IMR-90 (cell line): ENCODE data around the gene C9orf50. TPM values are rescaled to one million over a fixed set of nuclear protein-coding genes. Genes with fewer than 3 reads are reported as not detected.
A peak's percentile ranks its signal among the peaks of the same experiment; 100 is the strongest.

Experiments
- ATAC-seq: fragments of 200-7000 bp; cut with Tn5 transposase; 2 replicates; pipeline ENCODE4 v1.9.1; 2020; ENCODE audit warnings: low read depth, mild to moderate bottlenecking, moderate library complexity
- BruUV-seq: library from RNA; stranded (reverse); fragments of 400-500 nt; replicated peaks from 2 replicates; lab custom pipeline; 2021; lab: Mats Ljungman, UMichigan
- CTCF ChIA-PET: fragments of 300-600 bp; formaldehyde crosslinking; extraction: SDS; loops from one replicate; lab custom pipeline; 2021; ENCODE audit warnings: antibody characterized with exemption; lab: Yijun Ruan, JAX
- POLR2A ChIA-PET: fragments of 300-600 bp; sonication (Branson Sonifier 250); formaldehyde crosslinking; loops from one replicate; lab custom pipeline; 2022; ENCODE audit warnings: antibody characterized with exemption; ENCODE audit not compliant: unreplicated experiment; lab: Charles Lee
- DNase-seq: peaks from one replicate; pipeline ENCODE4 v3.0.0; 2013
- H2AFZ ChIP-seq: replicated peaks from 2 replicates; pipeline ENCODE3; 2013; ENCODE audit warnings: low read length, mild to moderate bottlenecking; ENCODE audit not compliant: poor library complexity
- H2AK5ac ChIP-seq: 2 replicates; pipeline ENCODE4 v1.6.1; 2013; ENCODE audit warnings: low read depth, low read length, inconsistent platforms
- H2AK9ac ChIP-seq: replicated peaks from 2 replicates; pipeline ENCODE3; 2013; ENCODE audit warnings: mild to moderate bottlenecking, low read depth, low read length, moderate library complexity; ENCODE audit not compliant: poor library complexity
- H2BK120ac ChIP-seq: 2 replicates; pipeline ENCODE4 v1.6.1; 2013; ENCODE audit warnings: low read depth, low read length, inconsistent platforms
- H2BK15ac ChIP-seq: 3 replicates; pipeline ENCODE4 v1.6.1; 2013; ENCODE audit warnings: low read depth, low read length, inconsistent platforms
- H2BK20ac ChIP-seq: 2 replicates; pipeline ENCODE4 v1.6.1; 2013; ENCODE audit warnings: low read depth, mild to moderate bottlenecking, inconsistent platforms, low read length, moderate library complexity
- H2BK5ac ChIP-seq: 2 replicates; pipeline ENCODE4 v1.6.1; 2013; ENCODE audit warnings: mild to moderate bottlenecking, low read depth, low read length, inconsistent platforms; ENCODE audit not compliant: poor library complexity, severe bottlenecking
- H3K14ac ChIP-seq: replicated peaks from 2 replicates; pipeline ENCODE4 v1.6.1; 2013; ENCODE audit warnings: low read depth, low read length, inconsistent platforms
- H3K18ac ChIP-seq: 2 replicates; pipeline ENCODE4 v1.6.1; 2013; ENCODE audit warnings: low read depth, low read length, control low read depth
- H3K23ac ChIP-seq: 2 replicates; pipeline ENCODE4 v1.6.1; 2013; ENCODE audit warnings: low read depth, low read length, inconsistent platforms
- H3K27ac ChIP-seq: 2 replicates; pipeline ENCODE4 v1.5.1; 2013; ENCODE audit warnings: mild to moderate bottlenecking, control low read depth, low read length; ENCODE audit not compliant: insufficient read depth
- H3K27me3 ChIP-seq: 2 replicates; pipeline ENCODE4 v1.6.1; 2013; ENCODE audit warnings: low read length; ENCODE audit not compliant: control insufficient read depth, insufficient read depth
- H3K36me3 ChIP-seq: 2 replicates; pipeline ENCODE4 v1.6.1; 2013; ENCODE audit warnings: low read length, mixed read lengths; ENCODE audit not compliant: control insufficient read depth, insufficient read depth
- H3K4ac ChIP-seq: 2 replicates; pipeline ENCODE4 v1.6.1; 2013; ENCODE audit warnings: low read depth, low read length, inconsistent platforms
- H3K4me1 ChIP-seq: 2 replicates; pipeline ENCODE4 v1.6.1; 2013; ENCODE audit warnings: low read length, mixed read lengths; ENCODE audit not compliant: control insufficient read depth, insufficient read depth
- H3K4me2 ChIP-seq: 2 replicates; pipeline ENCODE4 v1.6.1; 2013; ENCODE audit warnings: low read depth, mild to moderate bottlenecking, control low read depth, low read length, moderate library complexity
- H3K4me3 ChIP-seq: 2 replicates; pipeline ENCODE4 v1.5.1; 2013; ENCODE audit warnings: low read depth, mild to moderate bottlenecking, control low read depth, low read length, moderate library complexity; ENCODE audit not compliant: insufficient read depth
- H3K56ac ChIP-seq: 2 replicates; pipeline ENCODE4 v1.6.1; 2013; ENCODE audit warnings: low read length, inconsistent platforms; ENCODE audit not compliant: insufficient read depth; ENCODE audit errors: extremely low read depth
- H3K79me1 ChIP-seq, 2 experiments: 2 replicates each; pipeline ENCODE4 v1.6.1; 2013; ENCODE audit warnings: low read length in 2 of 2, inconsistent platforms in 1 of 2, low read depth in 1 of 2
- H3K9ac ChIP-seq: 2 replicates; pipeline ENCODE4 v1.6.1; 2013; ENCODE audit warnings: low read depth, low read length, control low read depth
- H3K9me1 ChIP-seq: 2 replicates; pipeline ENCODE4 v1.6.1; 2013; ENCODE audit warnings: low read length, inconsistent platforms; ENCODE audit not compliant: insufficient read depth
- H3K9me3 ChIP-seq: 2 replicates; pipeline ENCODE4 v1.6.1; 2013; ENCODE audit warnings: low read length; ENCODE audit not compliant: control insufficient read depth, insufficient read depth
- H4K20me1 ChIP-seq: 2 replicates; pipeline ENCODE4 v1.6.1; 2013; ENCODE audit warnings: low read length, inconsistent platforms; ENCODE audit not compliant: insufficient read depth
- H4K5ac ChIP-seq: 2 replicates; pipeline ENCODE4 v1.6.1; 2013; ENCODE audit warnings: mild to moderate bottlenecking, low read depth, low read length, control low read depth
- H4K8ac ChIP-seq, 2 experiments: 2 replicates each; pipeline ENCODE4 v1.6.1; 2013; ENCODE audit warnings: low read depth in 2 of 2, low read length in 2 of 2, control low read depth in 1 of 2, inconsistent platforms in 1 of 2
- H4K91ac ChIP-seq: 2 replicates; pipeline ENCODE4 v1.6.1; 2013; ENCODE audit warnings: low read depth, low read length, inconsistent platforms; ENCODE audit not compliant: insufficient read depth
- BHLHE40 ChIP-seq: fragments of 150-350 bp; IDR thresholded peaks from 2 replicates; pipeline ENCODE4 v1.6.1; 2016; ENCODE audit warnings: mild to moderate bottlenecking, low read depth, low read length
- CHD1 ChIP-seq: IDR thresholded peaks from 2 replicates; pipeline ENCODE4 v1.6.1; 2012; ENCODE audit warnings: low read depth, low read length, improper control_type of control experiment
- ELK1 ChIP-seq: fragments of 150-350 bp; IDR thresholded peaks from 2 replicates; pipeline ENCODE4 v1.6.1; 2016; ENCODE audit warnings: low read depth, mild to moderate bottlenecking, low read length, moderate library complexity, borderline replicate concordance
- FOS ChIP-seq: fragments of 150-350 bp; IDR thresholded peaks from 2 replicates; pipeline ENCODE4 v1.6.1; 2016; ENCODE audit warnings: low read depth, low read length
- MAFK ChIP-seq: IDR thresholded peaks from 2 replicates; pipeline ENCODE4 v1.6.1; 2012; ENCODE audit warnings: low read depth, low read length, improper control_type of control experiment
- MAZ ChIP-seq: IDR thresholded peaks from 2 replicates; pipeline ENCODE4 v1.6.1; 2012; ENCODE audit warnings: low read depth, mild to moderate bottlenecking, low read length, improper control_type of control experiment, moderate library complexity, borderline replicate concordance
- NFE2L2 ChIP-seq: fragments of 150-350 bp; IDR thresholded peaks from 2 replicates; pipeline ENCODE4 v1.6.1; 2016; ENCODE audit warnings: low read depth, mild to moderate bottlenecking, low read length
- POLR2A ChIP-seq: IDR thresholded peaks from 2 replicates; pipeline ENCODE4 v1.6.1; 2012; ENCODE audit warnings: mild to moderate bottlenecking, low read depth, low read length
- RAD21 ChIP-seq: IDR thresholded peaks from 2 replicates; pipeline ENCODE4 v1.6.1; 2012; ENCODE audit warnings: low read length, improper control_type of control experiment
- RCOR1 ChIP-seq: IDR thresholded peaks from 2 replicates; pipeline ENCODE4 v1.6.1; 2012; ENCODE audit warnings: mild to moderate bottlenecking, low read length, improper control_type of control experiment; ENCODE audit not compliant: insufficient replicate concordance
- RFX5 ChIP-seq: IDR thresholded peaks from 2 replicates; pipeline ENCODE4 v1.8.0; 2012; ENCODE audit warnings: low read depth, mild to moderate bottlenecking, low read length, moderate library complexity
- SMC3 ChIP-seq: fragments of 150-350 bp; IDR thresholded peaks from 2 replicates; pipeline ENCODE4 v1.6.1; 2016; ENCODE audit warnings: low read depth, mild to moderate bottlenecking, antibody characterized with exemption, low read length, moderate library complexity
- WGBS, 2 experiments: methylation state at CpG; one replicate each; pipeline versions ENCODE4 v1.1.5 to v1.1.7; 2013; ENCODE audit warnings: missing lambda C conversion rate in 2 of 2; ENCODE audit not compliant: insufficient read length in 1 of 2; ENCODE audit errors: extremely low coverage in 2 of 2; 5-methylcytosine and 5-hydroxymethylcytosine counted together
- dilution Hi-C: fragments of 300-500 bp; cut with HindIII; formaldehyde crosslinking; loops from one replicate; pipeline ENCODE4 v1.14.3; 2018; ENCODE audit warnings: low sequenced_read_pairs; ENCODE audit not compliant: unreplicated experiment
- in situ Hi-C: fragments of 300-500 bp; cut with MboI; formaldehyde crosslinking; loops from 3 replicates; pipeline ENCODE4 v1.14.3; 2019; ENCODE audit warnings: low sequenced_read_pairs, inconsistent platforms, mixed read lengths
- intact Hi-C: fragments of 100-400 bp; cut with micrococcal nuclease; formaldehyde crosslinking; loops from 2 replicates; pipeline ENCODE4 v1.10.0; 2022
- polyA plus RNA-seq, 3 experiments: library from polyadenylated mRNA; depleted of rRNA; stranded (reverse); fragments of >200 nt; gene quantifications; 2 replicates each; pipeline ENCODE4 v1.2.3, GENCODE V29; 2012; ENCODE audit warnings: low replicate concordance in 1 of 3
- total RNA-seq: library from RNA; depleted of rRNA; stranded (reverse); fragments of >200 nt; gene quantifications from 2 replicates; pipeline ENCODE4 v1.2.3, GENCODE V29; 2012
- TF ChIP-seq, protein P1 (sequence below): fragments of 150-350 bp; IDR thresholded peaks from 2 replicates; pipeline ENCODE4 v1.6.1; 2017; ENCODE audit warnings: mild to moderate bottlenecking, antibody characterized with exemption, low read length, low read depth

The C9orf50 gene
- total and polyA plus RNA-seq, 2 of the 4 experiments (the other 2 are of a cell fraction) = 0.09 TPM; not detected in 1

DNA sequence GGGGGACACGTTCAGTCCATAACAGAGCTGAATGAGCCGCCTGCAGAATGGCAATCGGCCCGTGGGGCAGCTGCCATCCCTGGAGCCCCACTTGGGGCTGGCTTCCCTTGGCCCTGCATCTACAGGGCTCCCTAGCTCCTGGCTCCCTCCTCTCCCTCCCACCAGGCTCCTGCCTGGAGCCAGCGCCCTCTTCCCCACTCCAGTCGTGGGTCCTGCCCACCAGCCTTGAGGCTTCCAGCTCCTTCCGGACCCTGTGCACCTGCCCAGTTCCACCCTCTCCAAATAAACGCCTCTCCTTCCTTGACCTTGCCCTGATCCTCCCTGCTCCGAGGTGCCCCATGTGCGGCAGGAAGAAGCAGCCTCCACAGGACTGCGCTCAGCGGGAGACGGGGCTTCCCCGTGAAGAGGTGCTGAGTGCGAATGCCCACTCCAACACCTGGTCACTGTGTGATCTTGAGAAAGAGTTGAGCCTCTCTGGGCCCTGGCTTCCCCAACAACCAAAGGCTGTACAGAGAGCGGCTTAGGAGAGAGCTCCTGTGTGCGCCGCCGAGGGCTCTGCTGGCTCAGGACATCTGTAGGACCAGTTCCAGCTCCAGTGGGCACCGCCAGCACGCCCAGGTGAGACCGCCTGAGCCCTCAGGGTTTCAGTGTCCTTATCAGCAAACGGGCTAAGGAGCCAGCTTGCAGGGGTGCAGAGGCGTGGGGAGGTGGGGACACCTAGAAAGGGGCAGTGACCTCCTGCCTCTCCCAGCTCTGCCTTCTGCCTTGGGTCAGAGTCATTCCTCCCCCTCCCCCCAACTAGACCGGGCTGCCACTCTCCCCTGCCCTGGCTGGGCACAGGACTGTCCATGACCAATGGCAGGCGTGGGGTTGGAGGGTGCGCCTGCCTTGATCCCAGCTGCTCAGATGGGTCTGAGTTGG, 12.1 kb downstream of the C9orf50 start:
- DNase-seq (no peak), ATAC-seq (no peak)
- Histone ChIP-seq H3K27ac (no peak overlapping the region; the same call in 1 of the 2 replicates), H4K5ac (peak overlapping the region; percentile 28; the same call in 1 of the 2 replicates), H3K4me2 (no peak overlapping the region), H3K9me1 (no peaks in the 10 kb centered on the region), H3K56ac (no peak overlapping the region), H3K79me1 (peaks cover 0 to 9% of the 10 kb centered on the region in 2 experiments; a peak in 2 of 4 replicates), H2BK20ac (peak overlapping the region; percentile 66; the same call in 1 of the 2 replicates), H4K91ac (peak overlapping the region; percentile 97), H3K27me3 (no peaks in the 10 kb centered on the region), H3K36me3 (no peaks in the 10 kb centered on the region), H4K20me1 (no peaks in the 10 kb centered on the region), H2AK5ac (peak overlapping the region; percentile 90), H2AFZ (no peak overlapping the region), H3K4me3 (no peak overlapping the region), H3K18ac (no peak overlapping the region), H3K9me3 (no peaks in the 10 kb centered on the region), H2AK9ac (peak overlapping the region; percentile 10), H3K4me1 (peaks cover 16% of the 10 kb centered on the region), H2BK5ac (peak overlapping the region; percentile 25), H3K14ac (no peak overlapping the region), H4K8ac (peak overlapping the region; percentile 25 to 54; a peak in 2 of 4 replicates), H2BK120ac (peak overlapping the region; percentile 76), H3K23ac (no peak overlapping the region; the same call in 1 of the 2 replicates), H2BK15ac (peak overlapping the region; percentile 69; the same call in 2 of the 3 replicates), H3K9ac (no peak overlapping the region), H3K4ac (peak overlapping the region; percentile 79)
- WGBS, 2 experiments = 83% methylated on average over 2 of the region's 27 CpGs; no CpG with 5 or more reads in 1 of the 2 experiments
- POLR2A ChIA-PET = interaction anchor here (0.6 kb wide), 1 partner anchor 466 kb away, joined by 3 read pairs; no protein-coding TSS in a partner anchor
- BruUV-seq = no TSS peak
- dilution Hi-C loops = no loop called here
- in situ Hi-C loops = loop anchor here (10.0 kb wide), 1 partner anchor 274 kb away; no protein-coding TSS in a partner anchor
- intact Hi-C loops = no loop called here
- CTCF ChIA-PET = interaction anchor here (0.7 kb wide), 1 partner anchor 470 kb away, joined by 7 read pairs; no protein-coding TSS in a partner anchor
- TF ChIP-seq CHD1 (no peak), MAZ (no peak), RCOR1 (no peak), ELK1 (no peak), RFX5 (no peak), MAFK (no peak), FOS (no peak), SMC3 (no peak), NFE2L2 (no peak), POLR2A (no peak), BHLHE40 (no peak), RAD21 (no peak)
- TF ChIP-seq, protein P1, sequence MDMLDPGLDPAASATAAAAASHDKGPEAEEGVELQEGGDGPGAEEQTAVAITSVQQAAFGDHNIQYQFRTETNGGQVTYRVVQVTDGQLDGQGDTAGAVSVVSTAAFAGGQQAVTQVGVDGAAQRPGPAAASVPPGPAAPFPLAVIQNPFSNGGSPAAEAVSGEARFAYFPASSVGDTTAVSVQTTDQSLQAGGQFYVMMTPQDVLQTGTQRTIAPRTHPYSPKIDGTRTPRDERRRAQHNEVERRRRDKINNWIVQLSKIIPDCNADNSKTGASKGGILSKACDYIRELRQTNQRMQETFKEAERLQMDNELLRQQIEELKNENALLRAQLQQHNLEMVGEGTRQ = no peak
